ENCODE measurements around the gene PSD2.

The PSD2 gene

DNA sequence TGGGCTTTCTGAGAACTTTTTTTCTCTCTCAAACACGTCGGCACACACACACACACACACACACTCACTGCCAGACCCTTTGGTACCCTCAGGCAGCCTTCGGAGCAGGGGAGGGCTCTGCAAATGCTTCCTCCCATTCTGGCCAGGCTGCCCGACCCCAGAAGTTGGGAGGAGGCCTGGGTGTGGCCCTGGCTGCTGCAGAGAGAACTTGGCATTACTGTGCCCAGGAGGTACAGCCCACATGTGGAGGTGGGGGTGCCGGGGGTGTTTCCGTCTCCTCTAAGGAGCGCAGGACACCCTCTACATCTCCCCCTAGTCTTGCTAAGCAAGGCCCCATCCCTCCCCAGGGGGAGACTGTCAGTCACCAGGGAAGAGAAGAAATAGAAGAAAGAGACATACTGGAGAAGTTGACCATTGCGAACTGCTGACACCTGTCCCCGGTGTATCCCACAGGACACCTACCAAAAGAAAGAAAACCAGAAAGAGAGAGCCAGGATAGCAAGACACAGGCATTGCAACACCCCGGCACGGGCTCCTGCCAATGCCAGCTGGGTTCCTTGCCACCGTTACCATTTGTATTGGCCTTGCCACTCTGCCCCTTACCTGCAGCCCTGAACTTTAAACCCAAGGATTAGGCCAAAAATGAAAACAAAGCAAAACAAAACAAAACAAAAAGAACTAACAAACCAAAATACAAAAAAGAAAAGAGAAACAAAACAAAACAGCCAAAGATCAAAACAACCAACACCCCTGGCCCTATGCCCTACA lies 69.3 kb downstream of the PSD2 start:
- Histone ChIP-seq H3K4me1 (ENCODE audit: low read length) (no peaks in the 10 kb centered on the region), H3K27me3 (ENCODE audit: low read depth, low read length) (0 out of 2 replicates have a peak, but pooled peaks cover 3% of the 10 kb centered on the region), H3K4me2 (ENCODE audit: low read length) (no peak overlapping the region), H3K4me3 (ENCODE audit: low read length) (no peak overlapping the region), H2AFZ (ENCODE audit: low read depth, low read length) (no peak overlapping the region; the same call in 1 of the 2 replicates), H3K79me2 (ENCODE audit: low read length) (no peaks in the 10 kb centered on the region), H3K9ac (ENCODE audit: low read length) (no peak overlapping the region), H3K36me3 (replicated peaks; ENCODE audit: low read depth, low read length) (no peaks in the 10 kb centered on the region), H4K20me1 (ENCODE audit: insufficient read depth, low read length) (no peaks in the 10 kb centered on the region), H3K9me3 (ENCODE audit: insufficient read depth, low read length) (no peaks in the 10 kb centered on the region), H3K27ac (ENCODE audit: low read length) (no peak overlapping the region)
- TF ChIP-seq, protein P1, sequence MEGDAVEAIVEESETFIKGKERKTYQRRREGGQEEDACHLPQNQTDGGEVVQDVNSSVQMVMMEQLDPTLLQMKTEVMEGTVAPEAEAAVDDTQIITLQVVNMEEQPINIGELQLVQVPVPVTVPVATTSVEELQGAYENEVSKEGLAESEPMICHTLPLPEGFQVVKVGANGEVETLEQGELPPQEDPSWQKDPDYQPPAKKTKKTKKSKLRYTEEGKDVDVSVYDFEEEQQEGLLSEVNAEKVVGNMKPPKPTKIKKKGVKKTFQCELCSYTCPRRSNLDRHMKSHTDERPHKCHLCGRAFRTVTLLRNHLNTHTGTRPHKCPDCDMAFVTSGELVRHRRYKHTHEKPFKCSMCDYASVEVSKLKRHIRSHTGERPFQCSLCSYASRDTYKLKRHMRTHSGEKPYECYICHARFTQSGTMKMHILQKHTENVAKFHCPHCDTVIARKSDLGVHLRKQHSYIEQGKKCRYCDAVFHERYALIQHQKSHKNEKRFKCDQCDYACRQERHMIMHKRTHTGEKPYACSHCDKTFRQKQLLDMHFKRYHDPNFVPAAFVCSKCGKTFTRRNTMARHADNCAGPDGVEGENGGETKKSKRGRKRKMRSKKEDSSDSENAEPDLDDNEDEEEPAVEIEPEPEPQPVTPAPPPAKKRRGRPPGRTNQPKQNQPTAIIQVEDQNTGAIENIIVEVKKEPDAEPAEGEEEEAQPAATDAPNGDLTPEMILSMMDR (IDR thresholded peaks at IDR 0.05; ENCODE audit: low read depth, low read length): no peak
- TF ChIP-seq EZH2phosphoT487 (IDR thresholded peaks at IDR 0.05; ENCODE audit: low read depth): no peak

DNA sequence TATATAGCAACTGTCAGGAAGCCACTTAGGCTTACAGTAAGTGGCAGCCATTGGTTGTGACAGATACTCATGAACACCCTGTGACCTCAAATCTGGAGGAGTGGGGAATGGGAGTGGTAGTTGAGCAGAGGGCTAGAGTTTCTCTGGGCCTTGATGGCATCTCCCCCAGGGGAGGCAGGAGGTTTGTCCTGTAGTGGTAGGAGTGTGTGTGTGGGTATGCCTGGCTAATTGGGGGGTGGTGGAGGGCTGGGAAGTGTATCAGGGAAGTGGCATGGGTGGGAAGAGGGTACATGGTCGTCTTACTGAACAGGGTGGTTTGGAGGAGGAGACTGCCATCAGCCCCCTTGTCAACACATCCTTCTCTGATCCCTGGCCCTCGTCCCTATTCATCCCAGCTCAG lies 71.5 kb downstream of the PSD2 start:
- no peak overlapping the region for H3K4me2 ChIP-seq (ENCODE audit: low read length)
- no peak overlapping the region for H3K4me3 ChIP-seq (ENCODE audit: low read length)
- H3K27me3 ChIP-seq (ENCODE audit: low read depth, low read length): 0 out of 2 replicates have a peak, but pooled peaks cover 3% of the 10 kb centered on the region
- no peaks in the 10 kb centered on the region for H3K9me3 ChIP-seq (ENCODE audit: insufficient read depth, low read length)
- H3K4me1 ChIP-seq (ENCODE audit: low read length): no peaks in the 10 kb centered on the region
- H3K79me2 ChIP-seq (ENCODE audit: low read length): no peaks in the 10 kb centered on the region
- no peak overlapping the region for H2AFZ ChIP-seq (ENCODE audit: low read depth, low read length)
- no peak overlapping the region for H3K9ac ChIP-seq (ENCODE audit: low read length)
- no peaks in the 10 kb centered on the region for H4K20me1 ChIP-seq (ENCODE audit: insufficient read depth, low read length)
- no peaks in the 10 kb centered on the region for H3K36me3 ChIP-seq (replicated peaks; ENCODE audit: low read depth, low read length)
- no peak for TF ChIP-seq EZH2phosphoT487 (IDR thresholded peaks at IDR 0.05; ENCODE audit: low read depth)
- TF ChIP-seq, protein P1 (IDR thresholded peaks at IDR 0.05; ENCODE audit: low read depth, low read length): no peak
- no peak overlapping the region for H3K27ac ChIP-seq (ENCODE audit: low read length)

DNA sequence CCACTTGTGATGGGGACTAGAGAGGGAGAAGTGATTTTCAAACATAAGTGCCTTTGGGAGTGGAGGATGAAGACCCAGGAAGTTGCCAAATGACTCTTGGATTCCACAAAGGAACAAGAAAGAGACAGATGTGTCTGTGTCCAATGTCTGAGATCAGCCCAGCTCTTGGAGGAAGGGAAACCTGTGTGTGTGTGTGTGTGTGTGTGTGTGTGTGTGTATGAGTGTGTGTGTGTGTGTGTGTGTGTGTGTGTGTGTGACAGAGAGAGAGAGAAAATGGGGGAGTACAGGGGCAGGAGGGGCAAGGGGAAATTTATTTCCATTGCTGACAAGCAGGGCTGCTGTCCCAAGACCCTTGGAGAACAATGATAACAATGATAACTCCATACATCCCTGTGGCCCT lies 72.0 kb downstream of the PSD2 start:
- Histone ChIP-seq H3K4me3 (ENCODE audit: low read length) (no peak overlapping the region), H2AFZ (ENCODE audit: low read depth, low read length) (no peak overlapping the region), H3K4me2 (ENCODE audit: low read length) (no peak overlapping the region), H3K27ac (ENCODE audit: low read length) (no peak overlapping the region), H3K9ac (ENCODE audit: low read length) (no peak overlapping the region), H3K27me3 (ENCODE audit: low read depth, low read length) (0 out of 2 replicates have a peak, but pooled peaks cover 3% of the 10 kb centered on the region), H3K36me3 (replicated peaks; ENCODE audit: low read depth, low read length) (no peaks in the 10 kb centered on the region), H4K20me1 (ENCODE audit: insufficient read depth, low read length) (no peaks in the 10 kb centered on the region), H3K9me3 (ENCODE audit: insufficient read depth, low read length) (no peaks in the 10 kb centered on the region), H3K79me2 (ENCODE audit: low read length) (no peaks in the 10 kb centered on the region), H3K4me1 (ENCODE audit: low read length) (no peaks in the 10 kb centered on the region)
- TF ChIP-seq, protein P1 (IDR thresholded peaks at IDR 0.05; ENCODE audit: low read depth, low read length): no peak
- TF ChIP-seq EZH2phosphoT487 (IDR thresholded peaks at IDR 0.05; ENCODE audit: low read depth): no peak

DNA sequence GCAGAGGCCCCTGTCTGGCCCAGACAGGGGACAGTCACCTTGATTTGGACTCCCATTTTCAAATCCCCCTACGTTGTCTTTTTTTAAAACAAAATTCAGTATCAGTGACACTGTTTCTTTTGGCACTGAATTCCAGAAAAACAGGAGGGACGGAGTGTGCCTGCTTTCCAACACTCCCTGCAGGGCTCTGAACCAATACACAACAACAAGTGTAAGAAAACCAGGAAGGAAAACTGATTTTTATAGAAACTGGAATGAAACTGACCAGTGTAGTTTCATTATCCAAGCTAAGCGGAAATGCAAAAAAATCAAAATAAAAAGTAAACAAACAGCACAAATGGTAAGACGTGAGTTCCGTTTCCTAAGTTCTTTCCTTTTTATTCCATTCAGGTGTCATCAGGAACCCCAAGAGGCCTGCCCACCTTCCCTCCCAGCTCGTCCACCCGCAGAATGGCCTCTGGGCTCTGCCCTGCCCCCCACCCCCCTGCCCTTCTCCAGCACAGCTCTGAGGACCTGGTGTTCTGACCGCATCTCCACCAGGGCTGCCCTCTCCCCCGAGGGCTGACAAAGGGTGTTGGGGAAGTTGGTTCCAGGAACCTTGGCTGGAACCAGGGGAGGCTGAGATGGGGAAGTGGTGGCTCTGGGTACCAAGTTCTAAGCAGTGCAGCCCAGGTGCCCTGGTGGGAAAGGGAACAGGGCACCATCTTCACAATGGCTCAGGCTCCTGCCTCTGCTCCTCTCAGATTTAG lies 73.6 kb downstream of the PSD2 start:
- Histone ChIP-seq H3K4me1 (ENCODE audit: low read length) (no peaks in the 10 kb centered on the region), H3K27ac (ENCODE audit: low read length) (no peak overlapping the region)
- TF ChIP-seq EZH2phosphoT487 (IDR thresholded peaks at IDR 0.05; ENCODE audit: low read depth): no peak
- TF ChIP-seq, protein P1 (IDR thresholded peaks at IDR 0.05; ENCODE audit: low read depth, low read length): no peak

More for the DNA sequence above, 73.6 kb downstream of the PSD2 start:
- H4K20me1 ChIP-seq (ENCODE audit: insufficient read depth, low read length): no peaks in the 10 kb centered on the region
- 0 out of 2 replicates have a peak, but pooled peaks cover 3% of the 10 kb centered on the region for H3K27me3 ChIP-seq (ENCODE audit: low read depth, low read length)
- H3K36me3 ChIP-seq (replicated peaks; ENCODE audit: low read depth, low read length): no peaks in the 10 kb centered on the region
- no peak overlapping the region for H3K4me2 ChIP-seq (ENCODE audit: low read length)
- no peaks in the 10 kb centered on the region for H3K9me3 ChIP-seq (ENCODE audit: insufficient read depth, low read length)
- no peak overlapping the region for H2AFZ ChIP-seq (ENCODE audit: low read depth, low read length)
- no peak overlapping the region for H3K9ac ChIP-seq (ENCODE audit: low read length)
- no peaks in the 10 kb centered on the region for H3K79me2 ChIP-seq (ENCODE audit: low read length)
- H3K4me3 ChIP-seq (ENCODE audit: low read length): no peak overlapping the region

All from OCI-LY3 (cell line).